HUES48 (cell line): ENCODE results near the gene GPS2.

Experiments used
- H3K27ac ChIP-seq: one replicate; pipeline ENCODE4 v1.7.0; 2013; ENCODE audit warnings: low read depth, low read length, inconsistent platforms
- H3K27me3 ChIP-seq: 2 replicates; pipeline ENCODE4 v1.6.1; 2013; ENCODE audit warnings: mild to moderate bottlenecking, low read length; ENCODE audit not compliant: control insufficient read depth, insufficient read depth
- H3K36me3 ChIP-seq: 2 replicates; pipeline ENCODE4 v1.6.1; 2013; ENCODE audit warnings: low read length; ENCODE audit not compliant: control insufficient read depth, insufficient read depth
- H3K4me1 ChIP-seq: 2 replicates; pipeline ENCODE4 v1.6.1; 2013; ENCODE audit warnings: mild to moderate bottlenecking, low read length; ENCODE audit not compliant: control insufficient read depth, insufficient read depth
- H3K4me3 ChIP-seq: 2 replicates; pipeline ENCODE4 v1.5.1; 2013; ENCODE audit warnings: mild to moderate bottlenecking, low read depth, low read length
- H3K9ac ChIP-seq: 2 replicates; pipeline ENCODE4 v1.6.1; 2013; ENCODE audit warnings: mild to moderate bottlenecking, low read depth, low read length, moderate library complexity
- H3K9me3 ChIP-seq: 2 replicates; pipeline ENCODE4 v1.6.1; 2013; ENCODE audit warnings: low read length; ENCODE audit not compliant: control insufficient read depth, insufficient read depth

GPS2 gene

GRCh38 chr17:7280519-7281073, 34.6 kb downstream of the GPS2 start:
- Histone ChIP-seq H3K27me3 (peaks cover 19% of the 10 kb centered on the region), H3K36me3 (0 out of 2 replicates have a peak, but pooled peaks cover 8% of the 10 kb centered on the region), H3K27ac (peak overlapping the region; percentile 36), H3K9me3 (no peaks in the 10 kb centered on the region), H3K4me1 (peaks cover 14% of the 10 kb centered on the region), H3K4me3 (peak overlapping the region; percentile 84), H3K9ac (peak overlapping the region; percentile 41)

GRCh38 chr17:7279448-7279847, 35.7 kb downstream of the GPS2 start:
- H3K27ac ChIP-seq, result no peak overlapping the region
- peaks cover 14% of the 10 kb centered on the region for H3K4me1 ChIP-seq
- 0 out of 2 replicates have a peak, but pooled peaks cover 4% of the 10 kb centered on the region for H3K36me3 ChIP-seq

GRCh38 chr17:7266784-7267183, 48.4 kb downstream of the GPS2 start:
- no peak overlapping the region for H3K27ac ChIP-seq
- H3K9ac ChIP-seq, result no peak overlapping the region
- no peaks in the 10 kb centered on the region for H3K27me3 ChIP-seq
- H3K4me3 ChIP-seq, result no peak overlapping the region
- no peaks in the 10 kb centered on the region for H3K9me3 ChIP-seq
- H3K36me3 ChIP-seq, result no peaks in the 10 kb centered on the region
- peaks cover 14% of the 10 kb centered on the region; the same call in 1 of the 2 replicates for H3K4me1 ChIP-seq

More at GRCh38 chr17:7279448-7279847, 35.7 kb downstream of the GPS2 start:
- Histone ChIP-seq H3K9ac (no peak overlapping the region), H3K9me3 (no peaks in the 10 kb centered on the region), H3K4me3 (no peak overlapping the region), H3K27me3 (peaks cover 19% of the 10 kb centered on the region)

GRCh38 chr17:7263801-7264078, 51.4 kb downstream of the GPS2 start:
- Histone ChIP-seq H3K9ac (peak overlapping the region; percentile 38; the same call in 1 of the 2 replicates), H3K27me3 (no peaks in the 10 kb centered on the region), H3K36me3 (peaks cover 13% of the 10 kb centered on the region), H3K4me1 (peaks cover 14% of the 10 kb centered on the region; the same call in 1 of the 2 replicates), H3K4me3 (peak overlapping the region; percentile 91), H3K27ac (peak overlapping the region; percentile 89), H3K9me3 (no peaks in the 10 kb centered on the region)

GRCh38 chr17:7262935-7263800, 52.0 kb downstream of the GPS2 start:
- Histone ChIP-seq H3K9ac (peak overlapping the region; percentile 51), H3K9me3 (no peaks in the 10 kb centered on the region), H3K4me3 (peak overlapping the region; percentile 91), H3K27ac (peak overlapping the region; percentile 89), H3K27me3 (no peaks in the 10 kb centered on the region), H3K36me3 (peaks cover 19% of the 10 kb centered on the region), H3K4me1 (peaks cover 14% of the 10 kb centered on the region; the same call in 1 of the 2 replicates)
